ENCODE measurements around the gene KLHDC7B.

GRCh38 chr22:50581031-50581949 lies 35.6 kb downstream of the KLHDC7B start:
- TF ChIP-seq CTCF (conservative IDR thresholded peaks at IDR 0.05) = no peak
- TF ChIP-seq ZFX (IDR thresholded peaks at IDR 0.05) = no peak

Measured in C4-2B (cell line).